Erythroblast (primary cell): ENCODE results near the gene LTBP1.

Source experiments
- GATA1 ChIP-seq: IDR thresholded peaks from 2 replicates; pipeline ENCODE4 v1.6.1; 2011; ENCODE audit warnings: low read depth, mild to moderate bottlenecking, control low read depth, low read length, moderate library complexity
- POLR2A ChIP-seq: IDR thresholded peaks from 2 replicates; pipeline ENCODE4 v1.6.1; 2011; ENCODE audit warnings: mild to moderate bottlenecking, low read length

- TF ChIP-seq POLR2A = no peak
- TF ChIP-seq GATA1 = no peak
Observed at GRCh38 chr2:33337981-33338380, 391.2 kb downstream of the LTBP1 start.
